ENCODE measurements around the gene FAM200C.

DNA sequence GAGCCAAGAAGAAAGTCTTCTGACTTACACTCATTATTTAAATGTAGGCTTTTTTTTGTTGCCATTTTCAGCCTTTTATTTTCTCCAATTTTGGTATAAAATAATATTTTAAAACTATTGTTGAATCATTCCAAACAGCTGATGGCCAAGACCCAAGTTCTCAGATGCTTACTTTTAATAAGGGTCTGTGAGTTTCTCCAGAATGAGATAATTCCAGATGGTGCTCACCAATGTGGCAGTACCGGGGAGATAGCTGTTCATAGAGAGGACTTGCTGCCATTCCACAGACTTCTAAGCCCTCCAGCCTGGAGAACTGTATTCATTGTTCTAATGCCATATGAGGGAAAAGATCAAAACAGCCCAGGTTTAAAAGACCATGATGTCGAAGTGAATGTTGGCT, 24.2 kb downstream of the FAM200C start:
- TF ChIP-seq, protein P1, sequence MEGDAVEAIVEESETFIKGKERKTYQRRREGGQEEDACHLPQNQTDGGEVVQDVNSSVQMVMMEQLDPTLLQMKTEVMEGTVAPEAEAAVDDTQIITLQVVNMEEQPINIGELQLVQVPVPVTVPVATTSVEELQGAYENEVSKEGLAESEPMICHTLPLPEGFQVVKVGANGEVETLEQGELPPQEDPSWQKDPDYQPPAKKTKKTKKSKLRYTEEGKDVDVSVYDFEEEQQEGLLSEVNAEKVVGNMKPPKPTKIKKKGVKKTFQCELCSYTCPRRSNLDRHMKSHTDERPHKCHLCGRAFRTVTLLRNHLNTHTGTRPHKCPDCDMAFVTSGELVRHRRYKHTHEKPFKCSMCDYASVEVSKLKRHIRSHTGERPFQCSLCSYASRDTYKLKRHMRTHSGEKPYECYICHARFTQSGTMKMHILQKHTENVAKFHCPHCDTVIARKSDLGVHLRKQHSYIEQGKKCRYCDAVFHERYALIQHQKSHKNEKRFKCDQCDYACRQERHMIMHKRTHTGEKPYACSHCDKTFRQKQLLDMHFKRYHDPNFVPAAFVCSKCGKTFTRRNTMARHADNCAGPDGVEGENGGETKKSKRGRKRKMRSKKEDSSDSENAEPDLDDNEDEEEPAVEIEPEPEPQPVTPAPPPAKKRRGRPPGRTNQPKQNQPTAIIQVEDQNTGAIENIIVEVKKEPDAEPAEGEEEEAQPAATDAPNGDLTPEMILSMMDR (optimal IDR thresholded peaks at IDR 0.05 in 1 of 3, IDR thresholded peaks at IDR 0.05 in 1 of 3, conservative IDR thresholded peaks at IDR 0.05 in 1 of 3; ENCODE audit: extremely low read depth in 1 of 3, insufficient read depth in 2 of 3, low read length in 3 of 3): no peak
- TF ChIP-seq EZH2 (IDR thresholded peaks at IDR 0.05; ENCODE audit: low read length): no peak

Data from keratinocyte (primary cell).